ENCODE data around the gene PYROXD2.

PYROXD2 gene

DNA sequence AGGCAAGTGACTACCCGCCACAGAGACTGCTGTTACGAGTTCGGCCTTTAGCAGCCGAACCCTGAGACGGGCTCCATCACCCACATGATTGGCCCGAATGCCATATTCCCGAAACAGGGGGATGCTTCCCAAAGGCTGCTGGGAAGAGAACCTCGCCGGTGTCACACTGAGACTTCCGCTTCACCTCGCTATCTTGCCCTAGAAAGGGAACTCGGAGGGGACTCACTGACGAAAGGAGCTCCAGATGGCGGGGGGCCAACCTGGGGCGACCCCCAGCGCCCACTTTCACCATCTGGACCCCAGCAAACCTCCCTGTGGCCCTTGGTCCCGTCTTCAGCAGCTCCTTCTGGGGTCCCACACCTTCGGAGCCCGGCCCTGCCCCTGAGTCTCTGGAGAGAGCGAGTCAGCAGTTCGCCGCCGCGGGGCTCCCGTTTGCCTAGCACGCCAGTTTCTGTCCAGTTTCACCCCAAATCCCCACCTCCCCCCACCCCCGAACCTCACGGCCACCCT lies 31.2 kb upstream of the PYROXD2 start:
- H3K9me3 Mint-ChIP-seq: no peaks in the 10 kb centered on the region
- peaks cover 36% of the 10 kb centered on the region for H3K36me3 Mint-ChIP-seq
- no peaks in the 10 kb centered on the region for H3K27me3 Mint-ChIP-seq
- peaks cover 66% of the 10 kb centered on the region for H3K4me1 Mint-ChIP-seq
- H3K4me3 Mint-ChIP-seq: peak overlapping the region; percentile 96
- ATAC-seq: peak; percentile 31
- peak overlapping the region; percentile 98 for H3K27ac Mint-ChIP-seq

DNA sequence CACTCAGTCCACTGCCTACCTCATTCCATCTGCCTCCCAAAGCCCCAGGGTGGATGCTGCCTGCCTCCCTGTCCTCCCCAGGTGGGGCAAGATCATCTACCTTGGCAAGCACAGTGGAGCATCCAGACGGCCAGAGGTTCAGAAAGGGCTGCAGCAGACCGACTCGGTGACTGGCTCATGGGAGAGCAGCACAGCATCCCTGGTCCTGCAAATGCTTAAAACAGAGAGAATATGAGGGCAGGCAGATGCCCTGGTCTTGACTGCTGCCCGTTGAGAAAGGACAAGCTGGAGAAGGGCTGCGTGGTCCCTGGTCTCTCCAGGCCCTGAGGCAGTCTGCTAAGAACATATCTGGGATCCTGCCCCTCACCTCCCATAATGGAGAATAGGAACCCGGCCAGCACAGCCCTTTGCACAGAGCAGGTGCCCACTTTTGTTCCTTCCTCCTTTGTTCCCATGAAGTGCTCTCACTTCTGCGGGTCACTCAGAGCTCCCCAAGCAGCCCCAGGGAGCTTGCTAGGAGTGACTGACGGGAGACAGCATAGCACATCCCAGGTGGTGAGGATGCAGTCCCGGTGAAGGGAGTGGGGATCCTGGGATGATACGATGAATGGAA lies 30.3 kb upstream of the PYROXD2 start:
- Mint-ChIP-seq H3K9me3 (no peaks in the 10 kb centered on the region), H3K4me3 (peak overlapping the region; percentile 96), H3K27ac (peak overlapping the region; percentile 98), H3K4me1 (peaks cover 70% of the 10 kb centered on the region), H3K27me3 (no peaks in the 10 kb centered on the region), H3K36me3 (peaks cover 41% of the 10 kb centered on the region)
- ATAC-seq: no peak

DNA sequence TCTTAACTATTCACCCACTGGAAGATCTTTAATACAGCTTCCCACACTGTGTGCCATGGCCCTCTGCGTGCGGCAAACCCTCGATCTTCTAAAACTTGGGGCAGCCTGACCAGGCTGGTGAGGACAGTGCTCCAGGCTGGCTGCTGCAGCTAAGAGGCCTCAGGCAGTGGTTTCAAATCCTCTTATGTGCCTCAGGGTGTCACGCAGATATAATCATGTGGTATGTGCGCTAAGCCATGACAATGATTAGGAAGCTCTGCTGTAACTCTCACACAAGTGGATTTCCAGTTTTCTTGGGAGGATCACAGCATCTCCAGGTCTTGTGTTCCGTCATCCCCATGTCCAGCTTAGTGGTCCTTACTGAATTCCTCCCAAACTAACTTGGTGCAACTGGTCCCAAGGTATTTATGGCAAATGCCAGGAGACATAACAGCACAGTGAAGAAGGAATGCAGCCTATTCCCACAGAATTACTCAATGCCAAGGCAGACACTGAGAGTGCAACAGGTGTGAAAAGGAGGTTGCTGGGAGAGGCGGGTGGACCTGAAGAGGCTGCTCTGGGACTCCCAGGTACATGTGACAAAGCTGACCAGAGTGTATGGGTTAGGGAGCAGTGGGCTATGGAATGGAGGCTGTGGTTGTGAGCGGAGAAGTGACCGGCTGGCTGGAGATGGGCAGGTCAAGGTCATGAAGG lies 29.5 kb upstream of the PYROXD2 start:
- peak overlapping the region; percentile 98 for H3K27ac Mint-ChIP-seq
- H3K36me3 Mint-ChIP-seq: peaks cover 49% of the 10 kb centered on the region
- H3K4me1 Mint-ChIP-seq: peaks cover 70% of the 10 kb centered on the region
- no peaks in the 10 kb centered on the region for H3K9me3 Mint-ChIP-seq
- no peaks in the 10 kb centered on the region for H3K27me3 Mint-ChIP-seq
- peak overlapping the region; percentile 57 for H3K4me3 Mint-ChIP-seq
- ATAC-seq: peak; percentile 49

DNA sequence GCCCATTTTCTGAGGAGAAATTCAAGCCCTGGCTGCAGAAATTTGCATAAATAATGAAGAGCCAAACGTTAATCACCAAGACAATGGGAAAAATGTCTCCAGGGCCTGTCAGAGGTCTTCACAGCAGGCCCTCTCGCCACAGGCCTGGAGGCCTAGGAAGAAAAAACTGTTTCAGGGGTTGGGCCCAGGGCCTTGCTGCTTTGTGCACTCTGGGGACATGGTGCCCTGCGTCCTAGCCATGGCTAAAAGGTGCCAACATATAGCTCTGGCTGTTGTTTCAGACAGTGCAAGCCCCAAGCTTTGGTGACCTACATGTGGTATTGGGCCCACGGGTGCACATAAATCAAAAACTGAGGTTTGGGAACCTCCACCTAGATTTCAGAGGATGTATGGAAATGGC lies 23.7 kb upstream of the PYROXD2 start:
- no peaks in the 10 kb centered on the region for H3K27me3 Mint-ChIP-seq
- H3K4me1 Mint-ChIP-seq: peaks cover 40% of the 10 kb centered on the region
- no peak overlapping the region for H3K4me3 Mint-ChIP-seq
- no peaks in the 10 kb centered on the region for H3K9me3 Mint-ChIP-seq
- no peak overlapping the region for H3K27ac Mint-ChIP-seq
- H3K36me3 Mint-ChIP-seq: peaks cover 94% of the 10 kb centered on the region
- no peak for ATAC-seq

DNA sequence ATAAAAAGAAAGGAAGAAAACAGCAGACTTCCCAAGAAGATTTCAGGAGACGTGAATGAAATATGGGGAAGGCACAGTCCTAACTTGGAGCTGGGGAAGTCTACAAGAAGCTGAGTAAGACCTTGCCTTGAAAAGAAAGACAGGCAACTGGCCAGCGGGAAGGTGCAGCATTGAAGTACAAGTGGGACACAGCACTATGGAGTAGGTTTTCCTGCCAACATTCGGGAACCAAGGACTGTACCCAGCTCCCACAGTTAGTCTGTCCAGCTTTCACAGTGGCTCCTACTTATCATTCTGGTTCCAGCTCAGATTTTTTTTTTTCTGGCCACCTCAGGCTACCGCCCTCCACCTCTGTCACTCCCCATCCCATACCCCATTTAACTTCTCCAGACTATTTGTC lies 21.7 kb upstream of the PYROXD2 start:
- H3K9me3 Mint-ChIP-seq: peaks cover 5% of the 10 kb centered on the region
- peaks cover 20% of the 10 kb centered on the region for H3K4me1 Mint-ChIP-seq
- no peaks in the 10 kb centered on the region for H3K27me3 Mint-ChIP-seq
- no peak overlapping the region for H3K27ac Mint-ChIP-seq
- no peak for ATAC-seq
- no peak overlapping the region for H3K4me3 Mint-ChIP-seq
- H3K36me3 Mint-ChIP-seq: peaks cover 91% of the 10 kb centered on the region

DNA sequence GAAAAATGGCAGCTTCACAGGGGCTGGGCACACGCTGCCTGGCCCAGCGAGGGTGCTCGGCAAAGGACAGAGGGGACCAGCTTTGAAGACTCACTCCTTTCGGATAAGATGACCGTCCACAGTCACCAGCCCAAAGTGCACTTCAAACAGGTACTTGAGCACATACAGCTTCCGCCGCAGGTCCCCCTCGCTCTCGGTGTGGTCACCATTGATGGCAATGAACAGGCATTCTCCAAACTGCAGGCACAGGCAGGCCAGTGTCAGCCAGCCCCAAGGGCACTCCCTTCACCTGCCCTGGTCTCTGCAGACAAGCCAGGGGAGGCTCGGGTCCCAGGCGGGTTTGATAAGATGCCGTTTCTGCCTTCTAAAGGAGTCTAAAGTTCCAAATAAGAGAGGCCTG lies 20.2 kb upstream of the PYROXD2 start:
- Mint-ChIP-seq H3K4me1 (peaks cover 11% of the 10 kb centered on the region), H3K27me3 (no peaks in the 10 kb centered on the region), H3K36me3 (peaks cover 96% of the 10 kb centered on the region), H3K4me3 (no peak overlapping the region), H3K9me3 (peaks cover 5% of the 10 kb centered on the region), H3K27ac (no peak overlapping the region)
- no peak for ATAC-seq

DNA sequence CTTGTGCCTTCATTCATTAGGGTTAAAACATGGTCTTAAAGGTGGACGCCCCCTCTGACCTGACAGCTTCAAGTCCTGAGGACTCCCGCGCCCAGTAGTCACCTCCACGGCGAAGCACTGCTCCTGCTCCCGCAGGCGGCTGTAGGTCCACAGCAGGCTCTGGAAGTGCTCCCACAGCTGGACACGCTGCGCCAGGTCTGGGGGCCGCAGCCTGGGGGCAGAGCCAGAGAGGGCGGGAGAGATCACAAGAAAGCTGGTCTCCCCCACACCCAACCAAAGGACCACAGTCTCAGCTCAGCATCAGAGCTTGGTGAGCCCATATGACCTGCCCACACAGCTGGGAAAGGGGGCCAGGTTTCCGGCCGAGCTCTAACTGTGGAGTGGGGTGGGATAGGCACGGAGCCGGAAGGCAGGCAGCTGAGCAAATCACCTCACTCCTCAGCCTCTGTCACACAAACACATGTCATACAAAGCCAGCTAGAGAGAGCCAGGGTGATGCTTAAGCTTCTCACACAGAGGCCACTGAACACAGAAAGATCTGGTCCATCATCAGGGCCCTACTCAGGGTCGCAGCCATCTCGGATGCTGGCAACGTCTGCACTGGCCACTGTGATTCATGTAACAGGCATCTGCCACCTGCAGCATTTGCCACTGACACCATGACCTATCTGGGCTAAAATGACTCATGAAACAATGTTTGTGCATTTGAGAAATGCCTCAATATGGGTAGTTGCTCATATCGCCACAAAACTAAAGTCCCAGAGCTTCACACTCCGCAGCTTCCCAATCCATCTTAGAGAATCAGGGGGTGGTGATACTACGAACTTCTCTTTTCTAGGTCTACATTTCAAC lies 19.1 kb upstream of the PYROXD2 start:
- no peak overlapping the region for H3K27ac Mint-ChIP-seq
- peaks cover 93% of the 10 kb centered on the region for H3K36me3 Mint-ChIP-seq
- ATAC-seq: no peak
- H3K4me1 Mint-ChIP-seq: peaks cover 11% of the 10 kb centered on the region
- H3K9me3 Mint-ChIP-seq: peaks cover 5% of the 10 kb centered on the region
- H3K27me3 Mint-ChIP-seq: no peaks in the 10 kb centered on the region
- H3K4me3 Mint-ChIP-seq: no peak overlapping the region

DNA sequence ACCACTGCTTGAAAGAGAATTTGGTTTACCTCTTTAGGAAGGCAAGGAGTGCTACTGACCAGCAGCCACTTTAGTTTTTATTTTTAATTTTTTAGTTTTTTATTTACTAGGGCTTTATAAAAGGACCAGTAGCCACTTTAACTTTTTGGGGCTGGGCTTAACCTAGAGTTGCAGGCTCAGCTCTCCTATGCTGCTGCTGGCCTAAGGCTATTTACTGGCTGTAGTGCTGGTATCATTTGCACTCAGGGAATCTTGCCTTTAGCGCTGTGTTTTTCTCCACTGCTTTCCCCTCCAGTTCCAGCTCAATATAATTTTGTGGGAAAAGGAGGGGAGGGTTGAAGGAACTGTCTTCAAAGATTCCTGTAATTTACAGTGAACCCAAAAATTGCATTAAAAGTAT lies 18.4 kb upstream of the PYROXD2 start:
- H3K27me3 Mint-ChIP-seq: no peaks in the 10 kb centered on the region
- H3K9me3 Mint-ChIP-seq: peaks cover 5% of the 10 kb centered on the region
- H3K4me3 Mint-ChIP-seq: no peak overlapping the region
- no peak overlapping the region for H3K27ac Mint-ChIP-seq
- peaks cover 10% of the 10 kb centered on the region for H3K4me1 Mint-ChIP-seq
- no peak for ATAC-seq
- peaks cover 86% of the 10 kb centered on the region for H3K36me3 Mint-ChIP-seq

DNA sequence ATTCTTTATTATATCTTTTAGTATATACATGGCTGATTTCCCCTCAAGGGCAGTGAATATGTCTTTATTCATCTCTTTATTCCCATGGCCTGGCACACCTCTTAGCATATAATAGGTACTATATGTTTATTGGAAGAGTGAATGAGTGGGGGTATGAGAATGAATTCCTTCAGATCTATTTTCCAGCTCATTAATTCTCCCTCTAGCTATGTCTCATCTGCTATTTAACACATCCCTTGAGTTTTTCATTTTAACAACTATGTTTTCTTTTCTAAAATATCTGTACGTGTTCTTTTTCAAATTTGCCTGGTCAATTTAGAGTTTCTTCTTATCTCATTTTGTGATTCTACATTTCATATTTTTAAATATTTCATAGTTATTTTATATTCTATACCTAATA lies 17.3 kb upstream of the PYROXD2 start:
- Mint-ChIP-seq H3K4me1 (no peaks in the 10 kb centered on the region), H3K4me3 (no peak overlapping the region), H3K36me3 (peaks cover 83% of the 10 kb centered on the region), H3K9me3 (peaks cover 5% of the 10 kb centered on the region), H3K27ac (no peak overlapping the region), H3K27me3 (no peaks in the 10 kb centered on the region)
- ATAC-seq: no peak

DNA sequence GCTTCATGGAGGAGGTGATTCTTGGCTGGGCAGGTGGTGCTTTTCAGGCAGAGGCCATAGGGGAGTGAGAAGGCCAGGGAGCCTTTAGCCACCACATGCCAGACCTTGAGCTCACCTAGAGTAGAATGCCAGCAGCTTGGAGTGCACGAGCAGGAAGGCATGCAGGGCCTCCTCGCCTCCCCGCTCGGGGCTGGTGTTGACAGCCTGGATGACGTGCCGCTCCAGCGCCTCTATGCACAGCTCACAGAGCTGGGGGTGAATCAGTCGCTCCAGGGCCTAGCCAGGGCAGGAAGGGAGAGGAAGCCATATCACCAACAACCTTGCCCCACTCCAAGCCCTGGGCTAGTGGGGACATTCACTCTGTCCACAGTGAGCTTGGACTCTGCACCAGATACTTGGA lies 16.0 kb upstream of the PYROXD2 start:
- Mint-ChIP-seq H3K9me3 (peaks cover 5% of the 10 kb centered on the region), H3K27me3 (no peaks in the 10 kb centered on the region), H3K4me3 (no peak overlapping the region), H3K27ac (no peak overlapping the region), H3K36me3 (peaks cover 70% of the 10 kb centered on the region), H3K4me1 (no peaks in the 10 kb centered on the region)
- ATAC-seq: no peak

DNA sequence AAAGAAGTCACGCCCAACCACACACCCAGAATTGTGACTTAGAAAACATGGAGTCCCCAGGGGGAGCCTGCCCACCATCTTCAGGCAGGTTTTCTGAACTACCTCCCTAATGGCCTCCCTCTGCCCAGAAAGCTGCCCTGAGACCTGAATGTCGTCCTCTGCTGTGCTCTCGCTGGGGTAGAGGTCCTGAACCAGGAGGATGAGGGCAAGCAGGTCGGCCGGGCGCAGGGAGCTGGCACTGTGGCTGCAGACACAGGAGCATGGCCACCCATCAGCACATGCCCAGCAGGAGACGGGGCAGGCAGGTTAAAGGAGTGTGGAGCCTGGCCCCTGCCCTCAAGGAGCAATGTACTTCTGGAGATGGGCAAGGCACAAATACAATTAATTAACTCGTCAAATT lies 15.4 kb upstream of the PYROXD2 start:
- H3K4me1 Mint-ChIP-seq: no peaks in the 10 kb centered on the region
- ATAC-seq: no peak
- no peak overlapping the region for H3K27ac Mint-ChIP-seq
- no peak overlapping the region for H3K4me3 Mint-ChIP-seq
- H3K27me3 Mint-ChIP-seq: no peaks in the 10 kb centered on the region
- H3K9me3 Mint-ChIP-seq: peaks cover 5% of the 10 kb centered on the region
- H3K36me3 Mint-ChIP-seq: peaks cover 64% of the 10 kb centered on the region

DNA sequence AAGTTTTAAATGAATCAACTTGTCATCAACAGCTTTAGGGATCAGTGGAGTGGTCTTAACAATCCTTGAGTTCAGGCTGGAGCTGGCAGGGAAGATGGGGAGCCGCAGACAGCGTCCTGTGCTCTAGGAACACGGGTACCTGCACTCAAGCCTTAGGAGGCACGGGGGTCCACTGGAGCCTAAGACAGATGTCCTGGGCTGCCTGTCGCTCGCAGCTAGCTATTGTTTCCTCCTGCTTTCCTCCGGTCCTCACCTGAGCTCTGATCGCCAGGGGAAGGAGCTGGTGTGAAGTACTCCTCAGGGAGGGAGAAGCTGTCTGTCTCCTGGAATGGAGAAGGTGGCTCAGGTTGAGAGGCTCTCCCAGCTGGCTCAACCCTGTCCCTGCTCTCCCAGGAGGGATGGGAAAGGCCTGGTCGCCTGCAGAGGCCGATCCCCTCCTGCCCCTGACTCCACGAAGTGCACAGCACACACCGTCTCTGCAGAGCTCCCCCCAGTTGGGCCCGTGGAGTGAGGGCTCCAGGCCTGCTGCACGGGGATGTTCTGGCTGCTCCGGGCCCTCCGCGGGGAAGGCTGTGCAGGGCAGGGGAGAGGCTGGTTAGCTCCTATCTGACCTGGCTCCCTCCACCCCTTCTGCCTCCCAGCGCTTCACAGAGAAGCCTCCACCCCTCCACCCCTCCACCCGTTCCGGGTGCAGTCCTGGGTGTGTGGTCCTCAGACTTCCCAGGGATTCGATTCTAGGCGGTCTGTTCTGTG lies 14.5 kb upstream of the PYROXD2 start:
- ATAC-seq: peak; percentile 7
- H3K27me3 Mint-ChIP-seq: no peaks in the 10 kb centered on the region
- H3K4me3 Mint-ChIP-seq: no peak overlapping the region
- H3K4me1 Mint-ChIP-seq: no peaks in the 10 kb centered on the region
- H3K27ac Mint-ChIP-seq: no peak overlapping the region
- H3K36me3 Mint-ChIP-seq: peaks cover 55% of the 10 kb centered on the region
- peaks cover 5% of the 10 kb centered on the region for H3K9me3 Mint-ChIP-seq

DNA sequence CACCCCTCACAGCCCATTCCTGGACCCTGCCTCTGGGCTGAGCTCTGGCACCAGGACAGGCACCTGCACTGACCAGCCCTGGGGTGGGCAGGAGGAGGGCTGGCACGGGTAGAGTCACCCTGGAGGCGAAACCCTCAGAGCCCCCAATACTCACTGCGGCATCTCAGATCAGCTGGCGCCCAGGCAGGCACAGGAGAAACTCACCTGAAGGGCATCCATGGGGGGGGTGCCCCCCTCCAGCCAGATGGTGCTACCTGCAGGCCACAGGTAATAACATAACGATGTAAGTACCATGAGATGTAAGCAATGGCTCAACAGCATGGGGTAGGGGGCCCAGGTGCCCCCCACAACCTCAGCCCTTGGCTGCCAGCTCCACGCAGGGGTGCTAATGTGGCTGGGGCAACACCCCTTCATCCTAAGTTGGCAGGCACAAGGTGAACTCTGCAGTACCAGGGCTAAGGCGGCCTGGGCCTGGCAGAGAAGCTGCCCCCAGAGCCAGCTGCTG lies 12.1 kb upstream of the PYROXD2 start:
- no peaks in the 10 kb centered on the region for H3K4me1 Mint-ChIP-seq
- H3K36me3 Mint-ChIP-seq: peaks cover 38% of the 10 kb centered on the region
- ATAC-seq: no peak
- no peak overlapping the region for H3K27ac Mint-ChIP-seq
- H3K9me3 Mint-ChIP-seq: no peaks in the 10 kb centered on the region
- H3K4me3 Mint-ChIP-seq: no peak overlapping the region
- H3K27me3 Mint-ChIP-seq: no peaks in the 10 kb centered on the region

DNA sequence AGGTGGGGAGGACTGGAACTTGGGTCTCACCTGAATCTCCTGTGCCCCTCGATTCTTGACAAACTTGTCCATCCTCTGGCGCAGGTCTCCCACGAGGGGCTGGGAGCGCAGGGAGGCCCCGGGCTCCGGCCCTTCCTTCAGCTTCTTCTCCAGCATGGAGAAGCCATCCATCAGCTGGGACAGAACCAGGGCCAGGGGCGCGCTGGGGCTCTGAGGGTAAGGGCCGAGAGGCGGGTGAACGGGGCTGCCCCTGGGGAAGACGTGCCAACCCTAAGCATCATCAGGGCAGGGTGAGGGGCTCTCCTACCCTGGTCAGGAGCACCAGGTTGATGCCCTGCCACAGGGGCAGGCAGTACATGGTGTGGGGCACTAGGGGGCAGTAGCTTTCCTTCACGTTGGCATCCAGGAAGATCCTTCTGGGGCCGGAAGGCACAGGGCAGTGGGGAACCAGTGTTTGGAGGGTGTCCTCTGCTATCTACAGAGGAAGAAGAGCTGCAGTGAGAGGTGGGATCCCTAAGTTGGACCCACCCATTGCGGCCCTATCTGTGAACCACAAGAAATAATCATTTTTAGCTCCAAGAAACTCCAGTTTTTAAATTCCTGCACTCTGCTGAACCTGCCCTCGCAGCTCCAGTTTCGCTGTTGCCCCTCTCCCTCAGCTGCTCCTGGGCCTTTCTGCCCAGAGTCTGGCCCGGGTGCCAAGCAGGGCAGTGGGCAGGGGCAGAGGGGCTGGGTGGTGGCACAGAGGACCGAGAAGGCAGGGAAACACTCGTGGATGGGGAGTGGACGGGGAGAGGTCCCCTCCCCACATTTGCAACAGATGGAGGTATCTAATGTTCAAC lies 10.8 kb upstream of the PYROXD2 start:
- Mint-ChIP-seq H3K36me3 (peaks cover 31% of the 10 kb centered on the region), H3K27me3 (no peaks in the 10 kb centered on the region), H3K27ac (no peak overlapping the region), H3K9me3 (no peaks in the 10 kb centered on the region), H3K4me3 (no peak overlapping the region), H3K4me1 (peaks cover 10% of the 10 kb centered on the region)
- peak; percentile 58 for ATAC-seq
